Astrocyte (in vitro differentiated cells and primary cell): Measurements from ENCODE around the gene FKRP. TPM values are rescaled to one million over a fixed set of nuclear protein-coding genes. Genes with fewer than 3 reads are reported as not detected.

ENCODE experiments used
- DNase-seq: peaks from one replicate; pipeline ENCODE4 v3.0.0-alpha.2; 2010; ENCODE audit warnings: low read depth
- FAIRE-seq: peaks from 2 replicates; lab custom pipeline; 2011; peaks lifted over from hg19 to GRCh38; lab: Jason Lieb, UNC
- H2AFZ ChIP-seq: 2 replicates; pipeline ENCODE4 v1.6.0; 2012; ENCODE audit warnings: low read depth, low read length, inconsistent platforms
- H3K27ac ChIP-seq: 2 replicates; pipeline ENCODE4 v1.5.1; 2011; ENCODE audit warnings: low read depth, low read length, inconsistent platforms
- H3K27me3 ChIP-seq: 2 replicates; pipeline ENCODE4 v1.6.0; 2011; ENCODE audit warnings: low read length, inconsistent platforms; ENCODE audit not compliant: insufficient read depth
- H3K36me3 ChIP-seq: 2 replicates; pipeline ENCODE4 v1.5.1; 2011; ENCODE audit warnings: low read length, inconsistent platforms; ENCODE audit not compliant: insufficient read depth
- H3K4me1 ChIP-seq: 2 replicates; pipeline ENCODE4 v1.5.1; 2011; ENCODE audit warnings: low read length, inconsistent platforms; ENCODE audit not compliant: insufficient read depth
- H3K4me2 ChIP-seq: 2 replicates; pipeline ENCODE4 v1.6.0; 2012; ENCODE audit warnings: low read length, inconsistent platforms
- H3K4me3 ChIP-seq: 2 replicates; pipeline ENCODE4 v1.5.1; 2011; ENCODE audit warnings: low read depth, mild to moderate bottlenecking, low read length, inconsistent platforms; ENCODE audit not compliant: insufficient read depth
- H3K79me2 ChIP-seq: 2 replicates; pipeline ENCODE4 v1.6.0; 2012; ENCODE audit warnings: mild to moderate bottlenecking, low read length, inconsistent platforms; ENCODE audit not compliant: insufficient read depth
- H3K9ac ChIP-seq: 2 replicates; pipeline ENCODE4 v1.6.0; 2012; ENCODE audit warnings: mild to moderate bottlenecking, low read length, inconsistent platforms
- H3K9me3 ChIP-seq: 2 replicates; pipeline ENCODE4 v1.5.1; 2012; ENCODE audit warnings: low read depth, mild to moderate bottlenecking, low read length, inconsistent platforms; ENCODE audit not compliant: insufficient read depth
- H4K20me1 ChIP-seq: 2 replicates; pipeline ENCODE4 v1.6.0; 2012; ENCODE audit warnings: low read length, inconsistent platforms; ENCODE audit not compliant: insufficient read depth
- H3K27ac Mint-ChIP-seq: one replicate; pipeline ENCODE4 v1.8.0; 2021; ENCODE audit warnings: mild to moderate bottlenecking, mixed read lengths; ENCODE audit not compliant: unreplicated experiment
- H3K27me3 Mint-ChIP-seq: one replicate; pipeline ENCODE4 v1.8.0; 2021; ENCODE audit warnings: low read depth, mixed read lengths; ENCODE audit not compliant: unreplicated experiment
- H3K36me3 Mint-ChIP-seq: one replicate; pipeline ENCODE4 v1.8.0; 2021; ENCODE audit warnings: low read depth, mixed read lengths; ENCODE audit not compliant: unreplicated experiment
- H3K4me1 Mint-ChIP-seq: one replicate; pipeline ENCODE4 v1.8.0; 2021; ENCODE audit warnings: low read depth, mixed read lengths; ENCODE audit not compliant: unreplicated experiment
- H3K4me3 Mint-ChIP-seq: one replicate; pipeline ENCODE4 v1.8.0; 2021; ENCODE audit warnings: mild to moderate bottlenecking, moderate library complexity, mixed read lengths; ENCODE audit not compliant: unreplicated experiment
- H3K9me3 Mint-ChIP-seq: one replicate; pipeline ENCODE4 v1.8.0; 2021; ENCODE audit warnings: mild to moderate bottlenecking, mixed read lengths; ENCODE audit not compliant: unreplicated experiment
- CTCF ChIP-seq: IDR thresholded peaks from 2 replicates; pipeline ENCODE4 v1.5.1; 2011; ENCODE audit warnings: low read depth, mild to moderate bottlenecking, inconsistent platforms, low read length, moderate library complexity; ENCODE audit not compliant: insufficient read depth
- EZH2 ChIP-seq: IDR thresholded peaks from 2 replicates; pipeline ENCODE4 v1.6.1; 2012; ENCODE audit warnings: mild to moderate bottlenecking, low read length, inconsistent platforms; ENCODE audit not compliant: insufficient read depth
- total RNA-seq: library from RNA; stranded (reverse); gene quantifications from 2 replicates; pipeline ENCODE4 v1.2.1, GENCODE V29; 2021

Gene FKRP
- total RNA-seq, 1 donor from 2014 or later, result 25.1 TPM

- peaks cover 46% of the 10 kb centered on the region for H3K4me1 ChIP-seq
- TF ChIP-seq EZH2, result no peak
- TF ChIP-seq CTCF, result no peak
- Mint-ChIP-seq H3K27ac (peak overlapping the region; percentile 92), H3K27me3 (no peaks in the 10 kb centered on the region), H3K4me1 (peaks cover 57% of the 10 kb centered on the region), H3K9me3 (no peaks in the 10 kb centered on the region), H3K4me3 (peak overlapping the region; percentile 74), H3K36me3 (peaks cover 16% of the 10 kb centered on the region)
- peak overlapping the region; percentile 25 for H3K4me3 ChIP-seq
- H3K4me2 ChIP-seq, result peak overlapping the region; percentile 80
- peak overlapping the region; percentile 65 for H3K9ac ChIP-seq
- H4K20me1 ChIP-seq, result peaks cover 83% of the 10 kb centered on the region
- peak; percentile 47 for DNase-seq
- peak overlapping the region; percentile 72 for H3K27ac ChIP-seq
- no peak for FAIRE-seq
- H3K79me2 ChIP-seq, result peaks cover 83% of the 10 kb centered on the region
- peaks cover 16% of the 10 kb centered on the region for H3K36me3 ChIP-seq
- H3K27me3 ChIP-seq, result no peaks in the 10 kb centered on the region
- H3K9me3 ChIP-seq, result no peaks in the 10 kb centered on the region
- H2AFZ ChIP-seq, result no peak overlapping the region
These were observed 14.3 kb upstream of the FKRP start for GRCh38 chr19:46731584-46731983.

- Mint-ChIP-seq H3K27ac (peak overlapping the region; percentile 92), H3K36me3 (peaks cover 14% of the 10 kb centered on the region), H3K4me1 (peaks cover 51% of the 10 kb centered on the region), H3K9me3 (no peaks in the 10 kb centered on the region), H3K27me3 (no peaks in the 10 kb centered on the region), H3K4me3 (peak overlapping the region; percentile 55)
- Histone ChIP-seq H3K9me3 (no peaks in the 10 kb centered on the region), H3K4me1 (peaks cover 46% of the 10 kb centered on the region), H3K36me3 (peaks cover 23% of the 10 kb centered on the region), H3K27me3 (no peaks in the 10 kb centered on the region), H3K79me2 (peaks cover 87% of the 10 kb centered on the region), H4K20me1 (peaks cover 83% of the 10 kb centered on the region), H2AFZ (no peak overlapping the region), H3K4me2 (peak overlapping the region; percentile 80), H3K27ac (peak overlapping the region; percentile 72), H3K4me3 (no peak overlapping the region), H3K9ac (peak overlapping the region; percentile 65)
- DNase-seq (peak; percentile 86), FAIRE-seq (no peak)
- TF ChIP-seq EZH2 (no peak), CTCF (no peak)
These were observed 13.5 kb upstream of the FKRP start for GRCh38 chr19:46732172-46732938.
